Inflammatory macrophage treated with lipopolysaccharide for 1 hour (primary cell): ENCODE results near the gene LRMDA.

ENCODE experiments used
- DNase-seq, 2 donors: peaks; one replicate each; pipeline ENCODE4 v3.0.0-alpha.2; 2020 to 2022

Gene LRMDA

DNA sequence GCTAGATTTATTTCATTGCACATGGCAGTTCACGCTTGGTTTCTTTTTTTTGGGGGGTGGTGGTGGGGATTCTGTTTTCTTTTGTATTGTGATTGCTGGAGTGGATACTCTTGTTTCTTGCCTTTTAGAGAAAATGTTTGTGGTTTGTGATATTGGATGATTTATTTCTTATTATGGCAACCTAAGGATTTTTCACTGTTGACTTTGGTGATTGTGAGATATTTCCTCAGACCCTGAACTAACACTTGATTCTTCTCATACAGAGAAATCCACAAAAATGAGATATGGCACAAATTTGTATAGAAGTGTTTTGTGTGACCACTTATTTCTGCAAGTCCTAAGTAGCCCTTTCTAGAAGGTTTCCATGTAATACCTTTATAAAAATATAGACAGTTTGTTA is 871.1 kb downstream of the LRMDA start:
- DNase-seq, result no peak

DNA sequence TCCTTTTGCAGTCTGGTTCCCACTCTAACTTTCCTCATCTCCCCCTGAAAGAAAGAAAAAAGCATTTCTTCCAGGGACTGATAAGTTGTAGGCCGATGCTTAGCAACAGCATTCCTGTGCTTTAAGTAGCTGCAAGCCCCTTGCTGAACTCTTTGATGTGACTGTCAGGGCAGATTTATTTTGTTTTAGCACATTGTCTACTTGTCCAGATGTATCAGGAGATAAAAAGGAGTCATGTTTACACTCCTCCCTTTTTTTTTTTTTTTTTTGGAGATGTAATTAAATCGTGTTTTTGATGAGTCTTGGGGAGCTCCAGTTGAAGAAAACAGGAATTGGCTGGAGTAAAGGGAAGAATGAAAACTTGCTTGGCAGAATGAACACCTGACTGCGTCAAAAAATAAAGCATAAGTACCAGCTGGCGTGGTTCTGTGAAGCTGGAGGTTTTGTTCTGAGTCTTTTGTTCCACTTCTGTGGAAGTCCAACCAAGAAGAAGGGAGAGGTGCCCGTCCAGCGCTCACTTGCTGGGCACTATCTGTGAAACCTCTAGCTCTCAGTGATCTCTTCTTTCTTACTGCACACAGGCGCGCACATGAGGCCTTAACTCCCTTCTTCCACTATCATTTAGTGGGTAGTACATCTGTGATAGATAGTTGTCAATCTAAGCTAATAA is 871.7 kb downstream of the LRMDA start:
- DNase-seq, result no peak

DNA sequence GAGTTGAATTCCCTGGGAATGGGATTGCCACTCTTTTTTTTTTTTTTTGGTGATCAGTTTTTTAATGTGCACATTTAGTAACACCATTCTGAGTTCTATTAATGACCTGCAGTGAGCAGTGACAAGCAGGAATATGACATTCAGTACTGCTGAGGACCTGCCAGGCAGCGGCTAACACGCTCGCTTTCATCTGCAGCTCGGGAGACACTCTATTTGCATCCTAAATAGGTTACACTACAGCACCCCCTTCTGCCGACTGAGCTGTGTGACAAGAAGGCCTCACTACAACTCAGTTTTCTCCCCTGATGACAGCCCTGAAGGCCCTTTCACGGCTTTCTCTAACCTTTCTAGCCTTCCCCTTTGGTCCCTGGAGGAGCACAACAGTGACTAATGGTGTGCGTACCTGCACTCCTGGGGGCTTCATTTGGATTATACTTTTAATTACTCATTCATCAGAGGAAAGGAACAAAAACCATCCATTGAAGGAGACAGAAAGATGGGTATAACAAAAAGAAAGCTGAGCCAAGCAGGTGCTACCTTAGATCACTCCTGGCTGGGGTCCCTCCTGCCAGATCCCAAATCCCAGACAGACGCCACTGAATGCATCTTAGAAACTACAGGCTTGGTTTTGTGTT is 872.4 kb downstream of the LRMDA start:
- peak; percentile 29 to 40 for DNase-seq

DNA sequence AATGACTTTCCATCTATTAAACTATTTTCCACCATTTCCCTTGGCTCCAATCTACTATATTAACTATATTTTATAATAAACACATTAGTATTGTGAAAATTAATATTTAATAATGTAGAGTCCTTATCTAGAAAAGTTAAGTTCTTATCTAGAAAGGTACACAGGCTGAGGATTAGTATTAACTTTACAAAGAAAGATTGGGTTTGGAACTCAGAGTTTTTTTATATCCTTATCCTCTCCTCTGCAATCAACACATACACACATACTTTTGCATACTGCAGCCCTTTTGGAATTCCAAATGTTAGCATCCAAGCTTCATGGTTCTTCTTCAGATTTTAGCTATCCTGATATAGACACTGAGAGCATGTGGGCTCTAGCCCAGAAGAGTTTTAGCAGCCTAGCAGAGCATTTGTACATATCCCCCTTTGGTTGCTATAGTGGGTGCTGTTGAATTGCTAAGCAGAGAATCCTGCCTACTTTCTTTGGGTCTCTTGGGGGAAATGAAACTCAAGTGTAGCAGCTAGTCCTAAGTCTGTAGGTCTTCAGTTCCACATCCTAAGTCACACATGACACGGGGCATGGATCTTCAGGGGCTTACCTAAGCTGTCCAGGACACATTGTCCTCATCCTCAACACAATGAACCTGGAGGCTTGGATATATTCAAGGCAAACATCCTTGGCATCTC is 874.6 kb downstream of the LRMDA start:
- DNase-seq, result peak; percentile 36 to 37

DNA sequence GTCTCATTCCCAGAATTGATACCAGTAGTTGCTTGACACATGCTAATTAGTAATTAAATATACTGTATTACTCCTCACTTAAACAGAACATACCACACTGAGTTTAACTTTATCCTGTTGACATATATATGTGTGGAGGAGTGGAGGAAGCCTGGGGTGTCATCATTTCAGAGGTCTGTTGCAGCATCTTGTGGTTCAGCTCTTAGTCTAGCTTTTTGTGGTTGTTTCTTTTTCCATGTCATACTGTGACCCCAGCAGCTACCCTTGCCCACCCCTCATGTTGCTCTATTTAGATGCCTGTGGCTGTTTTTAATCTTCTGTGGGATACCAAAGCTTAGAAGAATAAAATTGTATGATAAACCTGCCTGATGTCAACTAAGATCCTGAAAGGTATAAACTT is 875.4 kb downstream of the LRMDA start:
- DNase-seq, result peak; percentile 76 to 77

DNA sequence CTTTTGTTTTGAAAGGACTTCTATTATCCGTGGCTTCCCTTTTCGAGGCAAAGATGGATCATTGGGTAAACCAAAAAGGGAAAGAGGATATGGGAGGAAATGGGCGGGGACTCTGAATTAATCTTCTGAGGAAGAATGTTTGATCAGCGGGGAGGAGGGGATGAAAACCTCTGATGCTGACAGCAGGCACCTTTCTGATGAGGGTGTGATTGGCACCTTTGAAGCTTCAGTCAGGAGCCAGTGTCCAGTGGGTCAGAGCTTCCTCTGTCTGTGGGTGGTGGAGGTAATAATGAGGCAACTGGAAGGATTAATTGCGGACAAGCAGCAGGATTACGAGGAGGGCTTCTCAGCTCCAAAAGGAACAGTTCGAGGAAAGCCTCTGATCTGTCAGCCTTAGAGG is 877.6 kb downstream of the LRMDA start:
- peak; percentile 27 to 61 for DNase-seq

DNA sequence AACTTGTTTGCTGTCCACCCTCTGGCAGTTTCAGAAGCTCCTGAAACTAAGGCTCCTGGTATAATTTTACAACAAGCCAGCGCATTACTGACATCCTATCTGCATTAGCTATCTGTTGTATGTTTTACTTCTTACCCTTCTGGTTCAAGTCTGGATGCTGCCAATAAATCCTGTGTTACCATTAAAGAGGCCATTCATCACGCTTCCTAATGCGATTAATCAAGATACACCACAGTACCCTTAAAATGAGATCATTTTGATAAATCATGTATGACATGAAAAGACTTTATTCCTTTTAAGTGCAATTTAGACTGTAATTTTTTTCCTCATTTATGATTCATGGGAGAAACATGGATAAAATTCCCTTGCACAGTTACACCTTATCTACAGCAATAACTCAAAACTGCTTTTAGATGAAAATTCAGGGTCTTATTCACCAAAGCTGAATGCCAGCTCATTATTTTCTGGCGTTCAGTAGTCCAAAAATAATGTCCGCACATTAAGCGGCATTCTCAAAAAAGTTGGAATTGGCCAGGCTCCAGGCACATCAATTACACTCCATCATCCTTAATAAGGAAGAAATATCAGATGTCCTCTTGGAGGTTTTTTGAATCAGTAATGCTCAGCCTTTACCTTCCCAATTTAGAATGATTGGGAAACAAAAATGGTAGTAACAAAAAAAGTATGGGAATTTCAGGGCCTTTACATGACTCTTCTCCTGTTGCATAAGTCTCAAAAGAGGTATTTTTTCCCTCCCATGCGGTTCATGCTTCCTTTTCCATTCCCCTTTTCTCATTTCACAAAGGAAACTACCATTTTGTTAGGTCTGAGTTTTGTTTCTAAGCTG is 878.5 kb downstream of the LRMDA start:
- no peak for DNase-seq

DNA sequence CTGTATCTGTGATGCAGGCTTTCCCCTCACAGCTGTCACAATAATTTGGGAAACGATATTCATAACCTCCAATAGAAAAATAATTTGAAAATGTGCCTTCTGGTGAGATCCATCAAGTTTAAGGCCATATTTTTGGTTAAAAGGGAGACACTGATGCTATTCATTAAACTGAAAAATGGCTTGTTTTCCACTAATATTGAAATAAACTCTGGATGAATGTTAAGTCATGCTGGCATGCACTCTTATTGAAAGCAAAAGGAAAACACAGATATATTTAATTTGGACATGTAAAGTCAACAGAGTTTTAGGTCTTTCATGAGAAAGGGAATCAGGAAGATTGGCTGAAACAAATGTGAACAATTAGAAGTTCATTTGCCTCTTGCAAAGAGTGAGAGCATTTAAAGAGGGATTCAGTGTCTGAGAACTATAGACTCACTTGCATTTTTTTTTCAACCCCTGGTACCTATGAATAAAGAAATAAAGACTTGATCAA is 879.2 kb downstream of the LRMDA start:
- no peak for DNase-seq

DNA sequence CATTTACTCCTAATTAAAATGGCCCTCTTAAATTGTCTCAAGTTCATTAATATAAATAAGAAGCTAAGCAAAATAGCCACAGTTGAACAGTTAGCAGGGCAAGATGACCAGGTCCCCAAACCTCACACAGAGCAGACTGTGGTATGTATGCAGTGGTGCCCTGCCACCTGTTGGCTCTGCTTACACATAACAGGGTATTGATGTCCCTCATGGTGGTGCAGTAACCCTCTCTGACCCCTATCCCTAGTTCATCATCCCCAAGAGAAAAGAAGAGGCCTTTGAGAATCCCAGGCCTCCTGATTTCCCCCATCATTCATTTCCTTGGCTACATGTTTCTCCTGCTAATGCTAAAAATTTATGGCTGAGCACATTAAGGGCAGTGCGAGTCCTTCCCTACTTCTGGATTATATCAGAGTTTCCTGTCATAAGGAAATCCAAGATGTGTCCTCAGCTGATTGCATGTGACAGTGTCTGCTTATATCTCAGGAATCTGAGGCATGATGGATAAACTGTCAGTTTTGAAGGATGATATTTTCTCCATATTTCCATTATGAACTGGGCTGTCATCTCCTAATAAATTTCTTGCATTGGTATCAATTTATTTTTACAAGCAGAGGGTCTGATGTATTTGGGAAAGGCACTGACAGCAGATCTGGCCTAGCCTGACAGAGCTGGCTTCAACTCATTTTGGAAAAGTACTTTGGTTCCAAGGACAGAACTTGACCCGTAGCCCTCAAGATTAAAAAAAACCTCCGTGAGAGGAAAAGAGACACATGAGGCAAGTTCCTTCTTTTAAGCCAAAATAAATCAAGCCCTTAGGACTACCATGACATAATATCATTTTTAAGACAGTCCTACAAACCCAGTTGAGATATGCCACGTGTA is 880.6 kb downstream of the LRMDA start:
- peak; percentile 38 to 52 for DNase-seq

DNA sequence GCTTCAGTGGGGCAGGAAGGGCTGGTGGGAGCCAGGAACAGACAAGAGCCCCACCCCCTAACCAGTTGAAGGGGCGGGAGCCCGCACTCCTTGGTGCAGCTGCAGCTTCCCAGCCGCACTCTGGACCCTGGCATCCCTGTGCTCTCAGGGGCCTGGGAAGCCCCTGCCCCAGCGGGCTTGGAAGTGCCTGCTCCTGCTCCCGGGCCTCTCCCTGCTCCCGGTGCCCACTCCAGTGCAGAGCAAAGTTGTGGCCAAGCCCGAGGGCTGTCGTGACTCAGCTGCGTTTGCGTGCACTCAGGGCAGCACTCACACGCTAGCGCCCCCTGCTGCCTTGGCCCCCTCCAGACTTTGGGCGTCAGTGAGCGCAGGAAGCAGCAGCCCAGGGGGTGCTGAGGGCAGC is 883.8 kb downstream of the LRMDA start:
- no peak for DNase-seq

DNA sequence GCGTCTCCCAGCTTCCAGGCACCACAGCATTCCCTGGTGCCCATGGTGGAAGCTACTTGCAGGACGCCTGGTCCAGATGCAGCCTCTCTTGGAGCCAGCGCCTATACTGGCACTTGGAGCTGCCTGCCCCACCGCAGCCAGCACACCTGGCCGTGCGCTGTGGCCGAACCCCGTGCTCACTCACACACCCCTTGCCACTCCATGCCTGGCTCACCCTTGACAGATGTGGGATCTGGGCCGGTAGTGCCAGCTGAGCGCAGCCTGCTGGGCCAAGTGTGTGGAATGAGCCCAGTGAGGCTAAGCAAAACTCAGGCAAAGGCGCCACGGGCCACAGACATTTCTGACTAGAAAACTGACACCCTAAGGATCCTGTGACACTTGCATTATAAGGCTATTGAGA is 884.8 kb downstream of the LRMDA start:
- DNase-seq, result no peak

DNA sequence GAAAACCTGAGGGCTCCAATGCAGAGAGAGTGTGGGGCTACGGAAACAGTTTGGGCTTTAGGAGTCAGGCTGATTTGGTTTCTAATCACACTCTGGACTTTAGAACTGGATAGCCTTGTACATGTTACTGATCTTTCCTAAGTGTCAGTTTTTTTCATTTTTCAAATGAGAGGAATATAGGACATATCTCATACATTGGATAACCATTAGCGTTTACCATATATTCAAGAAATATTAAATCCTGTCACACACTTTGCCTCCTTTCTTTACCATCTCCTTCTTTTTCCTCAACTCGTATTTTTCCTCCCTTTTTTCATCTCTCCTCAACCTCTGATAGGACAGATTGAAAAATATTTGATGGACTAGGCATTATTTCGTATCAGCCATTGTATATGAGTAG is 885.7 kb downstream of the LRMDA start:
- DNase-seq, result no peak

DNA sequence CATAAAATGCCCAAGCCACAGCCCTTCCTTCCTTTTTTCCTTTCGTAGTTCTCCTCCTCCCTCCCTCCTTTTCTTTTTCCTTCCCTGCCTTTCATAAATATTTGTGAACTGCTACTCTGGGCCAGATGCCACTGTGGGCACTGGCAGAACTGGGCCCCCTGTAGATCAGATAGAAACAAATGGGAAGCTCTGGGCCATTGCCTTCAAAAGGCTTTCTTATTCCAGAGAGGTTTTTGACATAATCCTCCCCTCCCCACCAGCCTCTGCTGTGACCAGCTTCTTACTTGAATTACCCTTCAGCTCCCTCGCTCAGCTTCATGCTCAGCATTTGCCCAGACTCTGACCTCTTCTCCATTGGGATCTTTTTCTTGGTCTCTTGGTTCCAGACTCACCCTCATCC is 886.8 kb downstream of the LRMDA start:
- peak in 1 of 2 donors; percentile 11 for DNase-seq

DNA sequence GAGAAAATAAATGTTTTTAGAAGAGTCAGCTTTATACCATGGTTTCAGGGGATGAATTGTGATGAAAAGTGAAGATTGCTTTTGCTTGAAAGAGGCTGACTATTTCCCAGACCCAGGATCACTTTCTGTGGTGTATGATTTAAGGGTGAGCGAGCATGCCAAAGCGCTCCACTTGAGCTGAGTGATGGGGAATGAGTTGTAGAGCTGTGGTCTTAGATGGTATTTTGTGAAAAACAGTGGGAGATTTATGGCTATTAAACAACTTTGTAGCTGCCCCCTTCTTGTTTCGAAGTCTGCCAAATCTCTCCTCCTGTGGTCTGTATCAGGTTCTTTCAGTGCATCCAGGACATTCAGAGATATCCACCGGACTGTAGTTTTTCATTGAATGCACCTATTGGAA is 888.2 kb downstream of the LRMDA start:
- no peak for DNase-seq

DNA sequence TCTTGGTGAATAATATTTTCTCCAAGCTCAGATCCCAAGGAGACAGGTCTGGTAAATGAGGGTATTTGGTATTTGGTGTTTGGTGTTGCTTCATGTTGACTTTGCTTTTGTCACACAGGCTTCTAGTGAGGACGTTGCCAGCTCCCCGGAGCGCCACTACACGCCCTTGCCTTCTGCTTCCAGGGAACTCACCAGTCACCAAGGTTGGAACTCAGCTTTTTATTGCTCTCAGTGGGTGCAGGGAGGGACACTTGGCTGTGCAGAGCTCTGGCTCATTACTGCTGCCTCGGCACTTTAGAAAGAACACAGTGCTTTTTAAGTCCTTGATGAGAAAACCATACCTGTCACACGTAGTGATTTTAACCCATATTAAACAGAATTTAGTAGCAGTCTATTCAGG is 892.9 kb downstream of the LRMDA start:
- DNase-seq, result no peak

DNA sequence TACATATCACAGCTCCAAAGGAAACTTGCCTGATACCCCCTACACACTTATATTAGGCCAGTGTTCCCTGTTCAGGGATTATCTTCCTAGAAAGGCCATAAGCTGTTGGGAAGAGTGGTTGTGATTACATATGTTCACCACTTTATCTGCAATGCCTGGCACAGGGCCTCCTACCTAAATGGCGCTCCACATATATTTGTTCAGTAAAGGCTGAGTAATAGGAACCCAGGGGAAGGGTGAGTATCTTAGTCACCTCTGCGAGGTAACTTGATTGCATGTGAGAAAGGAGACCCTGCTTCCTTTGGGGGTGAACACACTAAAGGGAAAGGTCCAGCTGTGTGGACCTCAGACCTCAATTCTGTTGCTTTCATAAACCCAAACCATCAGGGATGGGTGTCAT is 896.0 kb downstream of the LRMDA start:
- DNase-seq, result no peak

DNA sequence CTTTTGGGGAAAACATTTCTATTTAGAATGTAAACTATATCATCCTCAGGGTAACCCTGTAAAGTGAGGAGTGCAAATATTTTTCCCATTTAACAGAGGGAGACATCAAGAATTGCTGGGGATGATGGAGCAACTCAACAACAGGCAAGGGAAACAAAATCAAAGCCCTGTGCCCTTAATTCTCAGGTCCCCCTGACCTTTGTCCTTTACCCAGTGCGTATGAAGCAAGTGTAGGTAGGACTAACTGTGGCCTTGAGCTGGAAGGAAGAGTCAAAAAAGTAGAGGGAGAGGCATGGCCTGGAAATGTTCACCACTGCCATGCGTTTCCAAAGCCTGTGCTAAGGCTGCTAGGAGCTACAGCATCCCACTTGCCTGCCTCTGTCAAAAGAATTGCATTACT is 896.9 kb downstream of the LRMDA start:
- DNase-seq, result no peak

DNA sequence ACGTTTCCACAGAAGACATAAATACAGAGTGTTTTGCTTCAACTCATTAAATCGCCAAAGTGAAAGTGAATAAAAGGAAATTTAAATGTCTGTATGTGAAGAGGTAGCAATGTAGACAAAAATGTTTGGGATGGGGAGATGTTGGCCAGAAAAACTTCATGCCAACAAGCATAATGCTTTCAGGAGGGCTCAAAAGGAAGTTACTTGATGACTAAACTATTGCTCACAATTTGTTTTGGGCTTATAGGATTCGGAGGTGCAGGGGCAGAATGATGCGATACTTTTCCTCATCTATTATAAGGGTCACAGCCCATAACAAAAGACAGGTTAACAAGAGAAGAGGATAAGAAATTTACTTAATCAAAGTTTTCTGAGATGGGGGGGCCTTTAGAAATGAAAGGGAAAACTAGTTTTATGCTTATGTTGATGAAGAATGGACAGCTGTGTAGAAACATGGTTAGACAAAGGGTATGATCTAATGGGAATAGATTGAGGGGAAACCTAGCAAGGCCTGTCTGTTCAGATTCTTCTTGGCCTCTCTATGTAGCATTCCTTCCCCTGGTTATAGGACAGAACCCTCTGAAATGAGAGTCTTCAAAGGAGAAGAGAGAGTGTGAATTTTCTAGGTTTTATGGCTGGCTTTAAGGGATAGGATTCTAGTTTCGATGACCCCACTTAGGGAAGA is 898.6 kb downstream of the LRMDA start:
- DNase-seq, result no peak

DNA sequence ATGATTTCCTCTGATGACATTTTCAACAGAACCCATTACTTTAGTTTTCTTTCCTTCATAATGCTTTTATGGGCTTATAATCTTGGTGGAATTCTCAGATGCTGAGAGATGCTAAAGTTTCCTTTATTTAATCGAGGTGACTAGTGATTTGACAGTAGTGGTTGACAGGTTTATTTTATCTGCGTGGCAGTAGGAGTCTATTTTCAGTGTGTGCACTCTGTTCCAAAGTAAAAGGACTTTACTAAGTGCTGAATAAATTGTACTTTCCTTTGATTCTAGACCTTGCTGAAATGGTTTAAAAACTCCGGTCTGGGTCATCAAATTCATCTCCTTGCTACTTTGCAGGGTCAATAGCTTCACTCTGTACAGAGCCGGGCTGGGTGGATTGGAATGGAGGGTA is 900.3 kb downstream of the LRMDA start:
- DNase-seq, result no peak

DNA sequence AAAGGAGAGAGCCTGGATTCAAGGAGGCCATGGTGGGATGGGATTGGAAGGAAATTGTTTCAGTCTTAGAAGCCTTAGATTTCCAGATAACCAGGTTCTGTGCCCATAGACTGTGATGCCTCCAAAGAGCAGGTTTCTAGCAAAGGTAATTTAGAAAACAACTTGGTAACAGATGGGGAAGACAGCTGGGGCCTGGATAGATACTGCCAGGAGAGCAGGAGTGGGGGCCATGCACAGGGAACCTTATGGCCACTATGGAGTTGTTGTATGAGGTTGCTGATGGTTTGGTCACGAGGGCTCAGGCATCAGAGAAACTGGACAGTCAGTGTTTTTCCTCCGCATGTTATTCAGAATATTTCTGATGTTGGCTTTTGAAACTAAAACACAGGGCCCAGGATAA is 901.9 kb downstream of the LRMDA start:
- no peak for DNase-seq

DNA sequence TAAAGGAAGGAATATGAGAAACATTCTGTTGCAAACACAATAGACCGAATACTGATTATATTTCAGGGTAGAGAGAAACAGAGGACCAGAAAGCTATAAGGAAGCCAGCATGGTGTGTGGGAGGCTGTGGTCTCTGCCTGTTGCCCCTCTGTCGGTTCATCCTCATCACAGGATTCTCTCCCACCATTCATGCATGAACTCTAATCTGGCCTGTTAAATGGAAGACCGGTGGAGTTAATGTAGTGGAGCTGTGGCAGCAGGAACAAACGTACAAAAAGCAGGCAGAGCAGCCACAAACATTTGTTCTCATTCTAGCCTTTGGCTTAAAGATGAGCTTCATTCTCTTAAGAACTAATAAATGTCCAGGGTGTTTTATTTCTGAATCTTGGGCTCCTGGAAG is 902.4 kb downstream of the LRMDA start:
- DNase-seq, result no peak

DNA sequence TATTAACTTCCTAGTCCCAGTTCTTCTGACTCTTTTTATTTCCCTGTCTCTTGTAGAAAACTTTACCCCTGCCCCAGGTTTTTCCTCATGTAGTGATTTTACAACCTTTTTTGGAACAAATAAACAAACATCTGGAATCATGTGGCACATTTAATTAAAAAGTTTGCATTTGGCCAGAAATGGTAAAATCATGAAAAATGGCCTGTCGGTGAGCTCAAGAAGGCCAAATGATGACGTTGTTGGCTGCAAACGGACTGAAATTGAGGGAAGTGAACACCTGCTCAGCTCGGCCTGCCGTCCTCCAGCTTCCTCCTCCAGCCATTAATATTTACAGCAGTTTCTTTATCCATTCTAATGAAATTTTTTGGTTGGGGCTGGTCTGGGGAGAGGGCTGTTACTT is 902.8 kb downstream of the LRMDA start:
- no peak for DNase-seq
